HG03442 (cell line): Measurements from ENCODE around the gene SDK2.
"Not testable (repeated sequence)": the region's sequence is repeated elsewhere in the genome, so short reads cannot be mapped to it uniquely, and the experiment has no call there.

Experiments used
- ATAC-seq: cut with Tn5 transposase; IDR thresholded peaks from one replicate; pipeline ENCODE4 v1.9.1; 2021; ENCODE audit warnings: mild to moderate bottlenecking, moderate library complexity; ENCODE audit not compliant: unreplicated experiment

The SDK2 gene

DNA sequence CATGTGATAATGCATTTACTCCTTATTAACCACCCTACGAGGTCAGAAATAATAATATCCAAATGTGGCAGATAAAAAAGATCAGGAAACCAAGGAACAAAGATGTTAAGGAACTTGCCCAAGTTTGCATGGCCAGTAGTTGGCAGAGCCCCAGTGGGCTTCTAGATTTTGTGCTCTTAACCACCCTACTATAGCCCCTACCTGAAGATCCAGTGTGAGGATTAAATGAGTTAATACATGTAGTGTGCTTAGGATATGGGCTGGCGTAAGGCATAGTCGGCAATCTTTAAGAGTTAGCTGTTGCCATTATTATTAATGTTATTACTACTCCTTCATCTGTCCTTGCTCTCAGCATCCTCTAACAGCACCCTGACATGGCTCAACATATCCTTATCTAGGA is 153.4 kb downstream of the SDK2 start:
- ATAC-seq, result no peak

DNA sequence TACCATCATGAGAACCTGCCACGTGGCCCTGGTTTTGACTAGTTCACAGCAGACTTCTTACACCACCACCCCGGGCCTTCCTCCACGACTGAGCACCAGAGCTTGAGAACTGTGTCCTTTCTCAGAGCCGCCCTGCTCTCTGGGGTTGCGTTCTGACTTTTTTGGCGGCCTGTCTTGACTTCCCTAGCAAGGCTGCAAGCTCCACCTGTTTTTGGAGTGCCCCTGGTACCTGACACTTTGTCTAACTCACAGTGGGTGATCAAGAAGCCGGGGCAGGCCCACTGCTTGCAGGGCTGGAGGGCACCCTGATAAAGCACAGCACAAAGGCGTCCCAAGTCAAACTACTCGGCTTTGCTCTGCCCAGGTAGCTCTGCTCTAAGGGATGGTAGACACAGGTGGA is 154.3 kb downstream of the SDK2 start:
- ATAC-seq, result no peak

DNA sequence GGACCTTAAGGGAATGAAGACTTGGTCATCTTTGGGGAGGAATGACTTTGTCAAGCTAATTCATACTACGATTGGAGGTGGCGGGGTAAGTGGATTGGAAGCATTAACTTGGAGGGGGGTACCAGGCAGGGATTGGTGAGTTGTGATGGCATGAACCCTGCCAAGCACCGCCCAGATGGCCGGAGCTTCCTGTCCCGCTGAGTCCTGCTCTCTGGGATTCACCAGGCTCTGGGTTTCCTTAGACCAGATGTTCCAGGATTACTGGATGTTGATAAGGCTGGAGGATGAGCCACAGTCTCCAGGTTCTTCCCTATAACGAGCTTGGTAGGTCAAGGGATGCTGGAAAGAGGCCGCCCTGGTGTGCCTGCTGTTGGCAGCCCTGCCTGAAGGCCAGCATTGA is 154.9 kb downstream of the SDK2 start:
- ATAC-seq, result no peak

DNA sequence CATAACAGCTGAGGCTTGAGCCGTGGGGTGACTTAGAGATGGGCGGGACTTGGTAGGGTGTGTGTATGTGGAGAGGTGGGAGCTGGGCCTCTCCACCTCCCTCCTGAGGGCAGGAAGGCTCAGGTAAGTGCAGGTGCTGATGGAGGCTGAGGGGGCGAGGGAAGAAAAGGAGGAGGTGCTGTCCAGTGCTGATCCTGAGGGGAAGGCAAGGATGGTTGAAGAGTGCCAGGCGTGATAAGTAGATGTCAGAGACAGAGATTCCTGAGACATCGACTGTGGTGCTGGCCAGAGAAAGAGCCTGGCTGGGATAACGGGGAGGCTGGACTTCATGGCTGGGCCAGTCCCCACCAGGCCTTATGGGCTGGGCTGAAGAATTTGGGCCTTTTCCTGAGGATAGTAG is 159.1 kb downstream of the SDK2 start:
- no peak for ATAC-seq

DNA sequence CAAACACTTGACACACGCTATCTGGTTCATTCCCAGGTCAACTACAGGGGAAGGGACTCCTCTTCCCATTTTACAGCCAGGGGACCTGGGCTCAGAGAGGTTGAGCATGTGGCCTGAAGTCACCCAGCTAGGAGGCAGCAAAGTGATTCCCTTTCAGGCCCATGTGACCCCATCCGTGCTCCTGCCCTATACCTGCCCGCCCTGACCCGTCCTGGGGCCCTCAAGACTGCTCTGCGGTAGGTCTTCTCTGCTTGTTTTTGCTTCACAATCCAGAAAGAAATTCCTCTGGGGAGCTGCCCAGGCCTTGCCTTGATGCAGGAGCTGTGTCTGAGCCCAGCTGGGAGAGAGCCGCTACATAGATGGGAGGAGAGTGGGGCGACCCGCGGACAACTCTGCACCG is 161.4 kb downstream of the SDK2 start:
- no peak for ATAC-seq

DNA sequence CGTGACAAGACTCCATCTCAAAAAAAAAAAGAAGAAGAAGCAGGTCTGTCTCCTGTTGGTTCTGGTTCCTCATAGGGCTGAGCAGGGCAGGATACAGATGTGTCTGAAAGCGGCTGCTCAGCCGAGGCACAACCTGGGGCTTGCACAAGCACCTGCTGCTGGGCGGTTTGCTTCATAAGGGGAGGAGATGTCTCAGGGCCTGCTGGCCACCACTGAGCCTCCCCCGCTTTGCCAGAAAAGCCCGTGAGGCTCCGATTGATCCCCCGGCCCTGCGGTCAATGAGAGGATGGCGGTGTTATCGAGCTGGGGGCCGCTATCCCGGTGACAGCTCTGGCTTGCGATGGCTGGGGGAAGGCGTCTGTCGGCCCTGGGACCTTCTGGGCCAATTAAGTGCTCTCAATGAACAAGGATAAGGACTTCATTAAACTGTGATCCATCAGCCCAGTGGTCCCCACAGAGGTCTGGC is 162.0 kb downstream of the SDK2 start:
- ATAC-seq, result no peak

DNA sequence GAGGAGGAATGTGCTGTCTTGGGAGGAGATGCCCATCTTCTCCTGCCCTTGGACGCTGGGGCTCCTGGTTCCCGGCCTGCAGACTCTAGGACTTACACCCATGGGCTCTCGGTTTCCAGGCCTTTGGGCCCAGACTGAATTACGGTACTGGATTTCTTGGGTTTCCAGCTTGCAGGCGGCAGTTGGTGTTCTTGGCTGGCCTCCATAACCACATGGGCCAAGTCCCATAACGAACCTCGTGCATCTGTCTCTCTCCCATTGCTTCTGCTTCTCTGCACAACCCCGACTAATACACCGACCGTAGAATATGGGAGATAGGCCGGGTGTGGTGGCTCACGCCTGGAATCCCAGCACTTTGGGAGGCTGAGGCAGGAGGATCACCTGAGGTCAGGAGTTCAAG is 162.6 kb downstream of the SDK2 start:
- no peak for ATAC-seq

DNA sequence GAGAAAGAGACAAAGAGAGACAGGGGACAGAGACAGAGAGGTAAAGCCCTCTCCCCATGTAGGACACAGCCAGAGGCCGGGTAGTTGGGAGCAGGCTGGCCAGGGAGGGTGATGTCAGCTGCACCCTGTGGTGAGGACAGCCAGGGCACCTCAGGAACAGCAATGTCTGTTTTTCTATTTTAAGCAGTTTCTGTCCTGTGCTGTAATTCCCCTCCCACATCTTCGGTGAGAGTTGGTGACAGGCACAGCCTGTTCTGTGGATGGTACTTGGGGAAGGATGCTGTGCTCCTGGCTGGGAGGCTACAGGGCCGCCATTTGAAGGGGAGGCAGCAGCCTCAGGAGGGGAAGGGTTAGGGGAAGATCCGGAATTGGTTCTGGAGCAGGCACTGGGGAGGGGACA is 163.5 kb downstream of the SDK2 start:
- no peak for ATAC-seq

DNA sequence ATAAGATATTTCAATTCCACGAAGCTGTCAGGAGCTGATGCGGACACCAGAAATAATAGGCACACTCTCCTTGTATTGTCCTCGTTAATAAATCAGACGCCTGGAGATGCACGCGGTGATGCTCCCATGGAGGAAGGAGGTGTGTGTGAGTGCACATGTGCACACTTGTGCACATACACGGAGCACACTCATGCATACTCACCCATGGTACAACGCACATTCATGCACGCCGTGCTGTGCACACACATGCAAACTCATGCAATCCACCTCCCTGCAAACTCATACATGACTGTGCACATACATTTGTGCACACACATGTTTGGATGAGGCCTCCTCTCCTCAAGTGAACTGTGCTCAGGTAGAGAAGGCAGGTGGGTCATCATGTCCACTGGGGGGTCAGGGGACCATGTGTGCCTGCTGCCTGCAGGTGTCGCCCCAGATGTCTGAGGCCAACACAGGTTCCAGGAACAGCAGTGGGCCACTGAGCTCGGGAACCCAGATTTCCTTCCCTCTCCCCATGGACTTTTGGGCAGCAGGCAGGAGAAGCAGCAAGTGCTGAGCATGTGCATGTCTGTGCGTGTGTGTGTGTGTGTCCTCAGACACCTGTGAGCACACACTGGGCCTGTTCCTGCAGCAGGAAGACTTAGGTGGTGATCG is 165.3 kb downstream of the SDK2 start:
- no peak for ATAC-seq

DNA sequence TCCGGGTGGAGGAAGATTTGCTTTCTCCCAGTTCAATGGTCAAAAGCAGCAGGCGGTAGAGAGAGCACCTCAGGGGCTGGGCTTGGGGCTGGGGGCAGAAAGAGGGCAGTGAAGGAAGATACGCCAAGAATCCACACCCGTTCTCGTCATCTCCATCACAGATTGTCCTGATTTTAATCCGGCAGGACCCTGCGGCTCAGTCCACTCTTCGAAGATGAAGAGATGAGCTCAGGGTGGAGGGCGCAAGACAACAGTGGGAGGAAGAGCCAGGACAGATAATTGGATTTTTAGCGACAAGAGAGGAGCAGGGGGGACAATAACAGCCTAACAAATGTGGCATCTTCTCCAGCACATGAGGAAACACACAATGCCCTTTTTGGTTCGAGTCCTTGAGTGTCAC is 165.9 kb downstream of the SDK2 start:
- no peak for ATAC-seq

DNA sequence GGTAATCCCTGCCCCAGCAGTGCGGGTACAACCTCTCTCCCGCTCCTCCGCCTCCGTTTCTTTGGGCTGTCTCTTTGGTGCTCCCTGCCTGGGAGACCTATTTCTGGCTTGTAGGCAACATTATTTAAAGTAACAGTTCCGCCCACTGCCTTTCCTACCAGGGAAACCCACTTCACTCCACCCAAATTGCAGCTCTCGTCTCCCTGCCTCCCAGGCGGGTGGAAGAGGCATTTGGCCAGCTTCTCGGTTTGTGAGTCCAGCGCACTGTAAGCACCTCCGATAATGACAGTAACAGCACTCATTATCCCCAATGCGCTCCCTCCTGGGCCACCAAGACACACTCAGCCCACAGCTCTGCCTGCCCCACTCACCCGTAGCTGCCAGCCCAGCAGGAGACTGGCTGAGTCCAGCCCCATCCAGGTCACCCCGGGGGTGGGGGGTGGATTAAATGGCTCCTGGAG is 167.3 kb downstream of the SDK2 start:
- ATAC-seq, result no peak

DNA sequence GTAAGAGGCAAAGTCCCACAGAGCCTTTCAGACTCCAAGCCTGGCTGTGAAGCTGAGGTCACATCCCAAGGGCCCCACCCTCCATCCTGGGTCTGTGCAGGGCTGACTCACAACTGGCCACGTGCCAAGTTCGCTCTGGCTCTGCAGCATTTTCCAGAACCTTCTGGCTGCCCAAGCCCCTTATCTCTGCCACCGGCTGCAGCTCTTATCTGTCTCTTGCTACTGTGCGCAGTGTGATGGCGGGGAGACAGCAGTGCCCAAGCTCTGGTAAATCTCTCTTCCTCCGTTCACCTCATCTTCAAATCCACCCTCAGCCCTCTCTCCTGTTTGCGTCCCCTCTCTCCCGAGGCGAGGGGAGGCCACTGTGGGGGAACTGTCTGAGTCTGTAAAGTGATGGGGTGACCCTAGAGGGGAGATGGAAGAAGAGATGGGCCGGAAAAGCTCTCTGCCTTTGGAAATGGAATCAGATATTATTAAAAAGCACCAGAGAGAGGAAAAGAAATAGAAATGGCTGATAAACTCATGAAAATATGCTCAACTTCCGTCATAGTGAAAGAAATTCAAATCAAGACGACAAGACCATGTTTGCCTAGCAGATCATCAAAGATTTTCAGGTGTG is 169.8 kb downstream of the SDK2 start:
- ATAC-seq, result no peak

DNA sequence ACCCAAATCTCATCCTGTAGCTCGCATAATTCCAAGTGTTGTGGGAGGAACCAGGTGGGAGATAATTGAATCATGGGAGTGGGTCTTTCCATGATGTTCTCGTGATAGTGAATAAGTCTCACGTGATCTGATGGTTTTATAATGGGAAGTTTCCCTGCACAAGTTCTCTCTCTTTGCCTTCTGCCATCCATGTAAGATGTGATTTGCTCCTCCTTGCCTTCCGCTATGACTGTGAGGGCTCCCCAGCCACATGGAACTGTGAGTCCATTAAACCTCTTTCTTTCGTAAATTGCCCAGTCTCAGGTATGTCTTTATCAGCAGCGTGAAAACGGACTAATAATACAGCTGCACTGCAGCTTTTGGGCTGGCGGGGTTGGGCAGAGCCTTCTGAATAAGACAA is 171.5 kb downstream of the SDK2 start:
- ATAC-seq, result not testable (repeated sequence)

DNA sequence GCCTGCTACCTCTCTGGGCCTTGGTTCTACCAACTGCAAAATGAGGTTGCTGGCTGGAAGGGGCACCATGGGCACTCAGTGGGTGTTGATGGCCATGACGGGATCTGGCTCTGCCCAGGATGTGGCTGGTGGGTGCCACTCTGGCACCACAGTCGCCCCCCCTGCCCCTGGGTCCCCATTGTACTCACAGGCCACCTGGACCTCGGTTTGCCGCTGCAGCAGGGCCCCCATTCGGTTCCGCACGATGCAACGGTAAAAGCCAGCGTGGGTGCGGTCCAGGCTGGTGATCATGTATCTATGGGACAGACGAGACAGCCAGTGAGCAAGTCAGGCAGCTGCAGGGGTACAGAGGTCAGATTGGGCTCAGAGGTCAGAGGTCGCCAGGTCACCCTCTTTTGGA is 172.3 kb downstream of the SDK2 start:
- ATAC-seq, result no peak

DNA sequence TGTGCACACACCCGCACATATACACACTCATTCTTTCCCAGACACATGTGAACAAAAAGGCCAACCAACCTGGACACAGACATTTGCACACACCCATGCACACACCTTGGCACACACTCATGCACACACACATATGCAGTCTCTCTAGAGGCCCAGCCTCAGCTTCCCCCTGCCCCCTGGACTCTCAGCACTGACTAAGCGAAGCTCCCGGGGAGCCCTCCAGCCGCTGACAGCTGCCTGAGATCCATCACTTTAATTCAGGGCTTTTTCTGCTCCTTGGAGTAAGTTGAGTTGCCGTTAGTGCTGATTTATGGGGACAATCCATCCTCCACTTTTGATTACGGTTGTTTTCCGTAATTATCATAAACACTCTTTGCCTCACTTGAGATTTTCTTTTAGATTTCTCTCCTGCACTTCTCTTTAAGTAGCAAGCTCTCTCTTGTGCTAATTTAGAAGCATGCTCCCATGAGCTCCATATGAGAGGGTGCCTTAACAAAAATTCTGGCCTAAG is 173.9 kb downstream of the SDK2 start:
- no peak for ATAC-seq

DNA sequence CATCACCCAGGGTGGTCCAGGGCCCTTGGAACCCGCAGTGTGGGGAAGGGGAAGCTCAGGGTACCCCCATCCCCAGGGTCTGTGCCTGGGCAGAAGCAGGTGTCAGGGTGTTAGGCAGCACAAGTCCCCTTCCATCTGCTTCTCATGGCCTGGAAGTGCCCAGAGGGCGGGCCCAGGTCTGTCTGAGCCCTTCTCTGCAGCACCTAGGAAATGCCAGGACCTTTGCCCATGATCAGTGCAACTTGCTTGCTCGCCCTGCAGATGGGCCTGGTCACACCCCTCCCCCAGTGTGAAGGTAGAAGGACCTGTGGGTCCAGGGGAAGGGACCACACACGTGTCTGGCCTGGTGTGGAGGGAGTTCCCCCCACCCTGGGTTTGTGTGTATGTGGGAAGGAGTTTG is 174.9 kb downstream of the SDK2 start:
- no peak for ATAC-seq

DNA sequence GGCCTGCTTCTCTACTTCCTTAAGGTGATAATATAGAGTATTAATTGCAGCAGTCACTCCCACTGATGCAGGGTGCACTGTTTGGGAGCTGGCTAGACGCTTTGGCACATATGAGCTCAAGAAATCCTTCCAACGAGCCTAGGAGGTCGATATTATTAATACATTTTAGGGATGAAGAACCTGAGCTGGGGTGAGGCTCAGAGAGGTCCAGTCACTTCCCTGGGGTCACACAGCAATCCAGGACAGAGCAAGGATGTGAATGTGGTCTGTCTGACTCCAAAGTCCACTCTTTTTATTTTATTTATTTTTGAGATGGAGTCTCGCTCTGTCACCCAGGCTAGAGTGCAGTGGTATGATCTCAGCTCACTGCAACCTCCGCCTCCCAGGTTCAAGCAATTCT is 176.0 kb downstream of the SDK2 start:
- ATAC-seq, result no peak

DNA sequence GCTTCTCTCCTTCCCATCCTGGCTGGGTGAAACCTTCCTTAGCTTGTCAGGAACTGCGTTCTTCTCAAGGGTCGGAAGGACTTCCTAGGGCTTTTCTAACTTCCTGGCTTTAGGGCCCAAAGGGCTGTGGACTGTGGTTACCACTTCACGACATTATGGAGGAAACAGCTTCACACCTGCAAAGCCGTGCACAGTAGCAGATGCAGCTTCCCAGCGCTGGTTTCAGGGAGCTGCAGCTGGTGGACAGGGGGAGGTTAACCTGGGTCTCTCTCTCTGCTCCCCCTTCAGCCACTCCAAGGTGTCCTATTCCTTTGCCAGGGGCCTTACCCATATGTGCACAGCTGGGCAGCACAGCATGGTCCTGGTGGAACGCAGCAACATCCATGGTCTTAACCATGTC is 176.6 kb downstream of the SDK2 start:
- no peak for ATAC-seq

DNA sequence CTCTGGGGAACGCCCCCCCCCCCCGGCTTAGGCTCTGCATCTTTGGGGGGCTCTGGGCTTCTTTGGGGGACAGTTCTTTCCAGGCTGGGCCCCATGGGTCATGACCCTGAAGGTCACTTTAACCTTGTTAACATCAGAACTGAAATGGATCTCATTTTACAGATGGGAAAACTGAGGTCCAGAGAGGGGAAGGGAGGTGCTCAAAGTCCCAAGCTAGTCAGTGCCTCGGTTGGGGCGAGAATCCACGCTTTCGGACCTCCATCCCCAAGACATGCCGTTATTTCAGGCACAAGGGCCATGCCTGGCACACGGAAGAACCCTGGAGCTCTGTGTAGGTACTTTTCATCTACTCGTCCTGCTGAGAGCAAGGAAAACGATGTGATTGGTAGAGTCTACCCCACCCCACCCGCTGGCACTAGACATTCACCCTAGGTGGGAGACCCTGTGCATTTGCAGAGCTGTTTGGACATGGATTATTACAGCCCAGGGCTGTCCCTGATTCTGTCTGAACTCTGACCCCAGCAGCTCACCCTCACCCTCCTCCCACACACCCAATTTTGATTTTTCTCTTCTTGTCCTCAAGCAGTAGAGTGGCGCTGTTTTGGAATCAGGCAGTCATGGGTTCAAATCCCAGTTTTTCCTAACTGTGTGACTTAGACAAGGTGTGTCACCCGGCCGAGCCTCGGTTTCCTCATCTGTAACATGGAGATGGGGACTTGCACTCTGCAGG is 177.4 kb downstream of the SDK2 start:
- ATAC-seq, result no peak

DNA sequence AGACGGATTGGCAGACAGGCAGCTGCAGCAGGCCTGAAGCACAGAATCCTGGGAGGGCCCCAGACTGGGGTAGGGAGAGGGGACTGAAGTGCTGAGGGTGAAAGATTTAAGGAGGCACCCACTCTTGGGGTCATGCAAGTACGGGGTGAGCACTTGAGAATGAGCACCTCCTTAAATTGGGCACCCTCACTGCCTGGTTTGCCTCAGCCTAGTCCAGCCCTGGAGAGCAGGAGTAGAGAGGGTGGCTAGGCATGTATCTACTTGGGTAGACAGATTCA is 178.4 kb downstream of the SDK2 start:
- ATAC-seq, result no peak

DNA sequence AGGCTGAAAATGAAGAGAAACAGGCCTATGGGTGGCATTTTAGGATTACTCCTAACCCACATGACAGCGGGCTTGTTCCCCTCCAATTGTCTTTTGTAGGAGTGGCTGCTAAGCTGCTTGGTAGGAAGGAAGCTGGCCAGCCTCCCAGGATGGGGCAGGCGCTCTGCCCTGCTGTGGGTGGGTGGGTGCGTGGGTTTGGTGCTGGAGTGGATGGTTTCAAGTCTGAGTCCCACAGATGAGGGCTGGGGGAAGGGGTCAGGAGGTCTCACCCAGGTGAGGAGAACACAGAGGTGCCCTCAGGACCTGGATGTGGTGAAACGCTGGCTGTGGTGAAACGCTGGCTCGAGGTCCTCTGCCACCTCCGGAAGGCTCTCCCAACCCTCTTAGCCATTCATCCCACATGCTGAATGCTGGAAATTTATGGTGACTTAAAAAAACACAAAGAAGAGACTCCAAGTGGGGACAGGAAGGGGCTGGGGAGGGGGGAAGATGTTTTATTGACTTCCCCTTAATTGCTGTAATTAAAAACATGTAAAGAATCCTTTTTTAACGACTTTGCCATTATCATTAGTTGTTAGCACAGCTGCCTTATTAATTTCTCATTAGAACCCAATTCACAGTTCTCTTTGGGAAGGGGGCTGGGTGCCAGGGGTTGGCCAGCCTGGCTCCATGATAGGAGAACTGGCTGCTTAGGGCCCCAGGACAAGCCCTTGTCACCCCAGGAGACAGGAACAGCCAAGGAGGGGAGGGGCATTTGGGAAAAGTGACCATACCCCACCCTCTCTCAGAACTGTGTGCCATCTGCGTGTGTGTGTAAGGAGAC is 178.9 kb downstream of the SDK2 start:
- no peak for ATAC-seq
